Ishikawa (cell line): Measurements from ENCODE around the gene IGLL5.

Source experiments
- EGR1 ChIP-seq: IDR thresholded peaks from 2 replicates; pipeline ENCODE4 v1.6.1; 2012
- RAD21 ChIP-seq: IDR thresholded peaks from 2 replicates; pipeline ENCODE4 v1.6.1; 2012; ENCODE audit warnings: low read depth
- YY1 ChIP-seq: IDR thresholded peaks from 2 replicates; pipeline ENCODE4 v1.6.1; 2012; ENCODE audit warnings: low read depth
- ZBTB7A ChIP-seq: IDR thresholded peaks from 2 replicates; pipeline ENCODE4 v1.6.1; 2012; ENCODE audit warnings: low read depth
- TF ChIP-seq, protein P1 (sequence below): IDR thresholded peaks from 2 replicates; pipeline ENCODE4 v1.6.1; 2012

DNA sequence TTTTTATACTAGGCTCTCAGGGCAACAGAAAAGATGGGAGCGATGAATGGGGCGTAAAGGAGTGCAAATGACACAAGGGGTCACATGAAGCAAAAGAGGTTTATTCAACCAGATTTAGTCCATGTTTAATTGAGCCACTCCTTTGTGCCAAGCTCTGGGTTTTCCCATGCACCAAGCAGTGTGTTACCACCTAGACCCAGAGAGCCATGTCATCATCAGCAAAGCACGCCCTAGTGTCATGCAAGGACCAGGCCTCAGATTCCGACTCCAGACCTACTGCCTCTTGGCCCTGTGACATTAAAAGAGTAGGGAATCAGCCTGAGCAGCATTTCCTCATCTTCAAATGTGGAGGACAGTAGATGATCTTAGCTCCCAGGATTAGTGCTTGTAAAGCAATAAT is 1.1 kb upstream of the IGLL5 start:
- no peak for TF ChIP-seq YY1
- TF ChIP-seq ZBTB7A, result no peak
- TF ChIP-seq EGR1, result no peak
- TF ChIP-seq, protein P1, sequence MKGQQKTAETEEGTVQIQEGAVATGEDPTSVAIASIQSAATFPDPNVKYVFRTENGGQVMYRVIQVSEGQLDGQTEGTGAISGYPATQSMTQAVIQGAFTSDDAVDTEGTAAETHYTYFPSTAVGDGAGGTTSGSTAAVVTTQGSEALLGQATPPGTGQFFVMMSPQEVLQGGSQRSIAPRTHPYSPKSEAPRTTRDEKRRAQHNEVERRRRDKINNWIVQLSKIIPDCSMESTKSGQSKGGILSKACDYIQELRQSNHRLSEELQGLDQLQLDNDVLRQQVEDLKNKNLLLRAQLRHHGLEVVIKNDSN, result no peak
- TF ChIP-seq RAD21, result no peak
